Endothelial cell of hepatic sinusoid (primary cell): Measurements from ENCODE around the gene MAJIN.

ENCODE experiments used
- in situ Hi-C: cut with HindIII; loops from 2 replicates; pipeline ENCODE4 v1.10.0; 2017; ENCODE audit warnings: low sequenced_read_pairs

MAJIN gene

DNA sequence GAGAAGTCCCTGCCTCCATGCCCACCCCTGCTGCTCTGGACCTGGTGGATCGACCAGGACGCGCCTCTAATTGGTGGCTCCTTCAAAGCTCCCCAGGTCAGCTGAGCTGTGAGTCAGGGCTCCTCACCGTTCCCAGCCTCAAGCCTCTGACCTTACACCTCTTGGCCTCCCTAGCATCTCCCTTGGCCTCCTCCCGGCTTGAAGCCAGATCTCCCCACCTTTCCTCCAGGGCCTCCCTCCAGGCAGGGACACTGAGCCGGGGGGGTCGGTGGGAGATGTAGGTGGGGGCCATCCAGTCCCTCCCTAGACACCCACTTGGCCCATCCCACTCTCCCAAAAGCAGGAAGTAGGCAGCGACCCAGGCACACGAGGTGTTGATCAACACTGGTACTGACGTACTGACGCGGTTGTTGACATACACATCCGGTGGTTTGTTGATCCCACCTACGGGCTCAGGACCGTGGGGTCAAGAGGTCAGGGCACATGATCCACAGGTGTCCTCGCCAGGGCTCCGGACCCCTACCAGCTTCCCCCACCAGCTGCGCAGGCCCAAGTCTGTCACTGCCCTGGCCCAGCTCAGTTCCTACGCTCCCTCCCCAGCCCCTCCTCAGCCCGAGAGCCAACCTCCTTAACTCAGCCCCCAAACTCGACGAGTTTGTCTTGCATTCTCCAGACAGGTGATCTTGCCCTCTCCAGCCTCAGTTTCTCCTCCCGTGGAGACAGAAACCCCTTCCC, 55.7 kb downstream of the MAJIN start:
- in situ Hi-C loops = no loop called here

DNA sequence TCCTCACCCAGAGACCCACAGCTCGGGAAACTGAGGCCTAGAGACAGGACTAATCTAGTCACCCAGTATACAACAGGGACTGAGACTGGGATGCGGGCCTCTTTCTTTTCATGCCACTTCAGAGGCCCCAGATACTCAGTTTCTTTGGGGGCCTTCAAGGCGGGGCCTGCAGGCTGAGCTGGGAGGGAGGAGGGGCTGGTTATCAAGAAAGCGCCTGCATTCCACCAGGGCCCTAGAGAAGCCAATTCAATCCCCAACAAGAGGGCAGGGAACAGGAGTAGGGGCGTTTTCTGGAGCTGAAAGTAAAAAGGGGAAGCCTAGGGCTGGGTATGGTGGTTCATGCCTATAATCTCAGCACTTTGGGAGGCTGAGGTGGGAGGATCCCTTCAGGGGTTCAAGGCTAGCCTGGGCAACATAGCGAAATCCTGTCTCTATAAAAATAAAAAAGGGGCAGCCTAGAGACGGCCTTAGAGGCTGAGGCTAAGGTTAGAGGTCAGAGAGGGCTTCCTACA, 56.5 kb downstream of the MAJIN start:
- in situ Hi-C loops = no loop called here

GRCh38 chr11:64914123-64914522, 57.8 kb downstream of the MAJIN start:
- in situ Hi-C loops = no loop called here

DNA sequence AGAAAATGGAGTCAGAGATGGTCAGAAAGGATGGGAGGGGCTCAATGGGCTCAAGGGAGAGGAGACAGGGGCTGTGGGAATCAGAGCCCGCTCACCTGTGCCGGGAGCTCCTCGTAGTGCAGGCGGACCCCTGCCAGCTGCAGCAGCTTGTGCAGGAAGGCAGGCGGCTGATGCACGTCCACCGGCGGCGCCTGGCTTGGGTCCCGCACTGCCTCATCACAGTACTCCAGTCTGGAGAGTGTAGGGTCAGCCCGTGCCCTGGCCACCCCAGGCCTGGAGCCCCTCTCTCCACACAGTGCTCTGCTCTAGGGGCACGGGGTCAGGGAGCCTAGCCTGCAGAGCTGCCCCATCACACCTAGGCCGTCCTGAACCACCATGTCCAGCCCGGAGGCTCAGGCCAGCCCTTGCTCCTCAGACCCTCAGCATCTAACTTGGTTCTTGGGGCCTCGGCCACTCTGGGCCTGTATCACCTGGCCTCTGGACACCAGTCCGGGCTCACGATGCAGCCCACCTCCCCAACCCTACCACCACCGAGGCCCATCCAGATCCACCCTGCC, 58.7 kb downstream of the MAJIN start:
- in situ Hi-C loops = no loop called here

DNA sequence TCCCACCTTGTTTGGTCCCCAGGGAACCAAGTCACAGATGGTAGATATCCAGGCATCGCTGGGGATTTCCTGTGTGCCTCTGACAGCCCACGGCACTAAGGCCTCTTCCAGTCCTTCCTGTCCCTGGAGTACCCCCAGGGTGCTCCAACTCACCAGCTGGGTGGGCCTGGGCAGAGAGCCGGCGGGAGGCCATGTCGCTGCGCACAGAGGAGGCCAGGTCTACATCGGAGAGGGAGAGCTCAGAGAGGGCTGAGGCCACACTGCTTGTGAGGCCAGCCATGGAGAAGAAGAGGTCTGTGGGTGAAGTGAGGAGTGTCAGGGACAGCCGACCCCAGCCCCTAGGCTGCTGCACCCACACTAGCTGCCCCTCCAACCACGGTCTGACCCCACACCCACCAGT, 60.2 kb downstream of the MAJIN start:
- in situ Hi-C loops = no loop called here

DNA sequence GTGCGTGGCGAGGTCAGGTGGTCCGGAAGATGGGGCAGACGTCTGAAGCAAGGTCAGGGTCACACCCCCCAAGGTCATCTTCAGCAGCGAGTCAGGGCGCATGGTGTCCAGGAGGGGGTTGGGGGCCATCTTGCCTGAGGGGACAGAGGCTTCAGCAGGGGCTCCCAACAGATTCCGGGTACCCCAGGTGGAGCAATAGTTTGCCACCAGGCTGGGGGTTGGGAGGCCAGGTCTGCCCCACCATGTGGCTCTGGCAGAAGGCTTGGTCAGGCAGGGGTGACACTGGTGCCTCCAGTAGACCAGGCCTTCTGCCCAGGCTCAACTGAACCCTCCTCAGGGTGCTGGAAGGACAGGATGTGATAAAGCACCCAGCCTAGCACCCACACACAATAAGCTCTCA, 60.8 kb downstream of the MAJIN start:
- in situ Hi-C loops = no loop called here

DNA sequence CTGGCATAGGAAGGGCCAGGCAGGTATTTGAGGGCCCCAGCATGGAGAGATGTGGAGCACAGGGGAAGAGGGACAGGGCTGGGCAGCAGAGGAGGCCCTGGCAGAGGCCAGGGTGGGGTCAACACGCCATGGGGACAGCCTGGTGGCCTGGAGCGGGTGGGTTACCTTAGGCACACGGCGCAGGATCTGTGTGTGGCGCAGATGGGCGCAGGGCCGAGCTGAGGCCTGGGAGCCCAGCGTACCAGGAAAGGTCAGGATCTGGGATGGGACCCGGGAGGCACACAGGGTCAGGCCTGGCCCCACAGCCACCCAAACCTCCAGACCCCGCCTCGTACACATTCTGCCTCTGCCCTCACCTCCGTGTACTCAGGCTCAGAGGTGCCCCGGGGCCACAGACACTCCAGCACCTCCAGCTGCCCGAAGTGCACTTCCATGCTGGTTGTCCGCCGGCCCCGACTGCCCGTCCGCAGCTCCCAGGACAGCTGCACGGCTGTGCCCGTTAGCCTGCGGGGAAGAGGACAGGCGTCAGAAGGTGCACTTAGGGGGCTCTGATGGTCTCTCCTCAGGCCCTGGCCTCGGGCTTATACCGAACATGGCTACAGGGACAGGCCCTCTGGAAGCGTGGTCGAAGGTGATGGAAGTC, 61.3 kb downstream of the MAJIN start:
- in situ Hi-C loops = no loop called here

DNA sequence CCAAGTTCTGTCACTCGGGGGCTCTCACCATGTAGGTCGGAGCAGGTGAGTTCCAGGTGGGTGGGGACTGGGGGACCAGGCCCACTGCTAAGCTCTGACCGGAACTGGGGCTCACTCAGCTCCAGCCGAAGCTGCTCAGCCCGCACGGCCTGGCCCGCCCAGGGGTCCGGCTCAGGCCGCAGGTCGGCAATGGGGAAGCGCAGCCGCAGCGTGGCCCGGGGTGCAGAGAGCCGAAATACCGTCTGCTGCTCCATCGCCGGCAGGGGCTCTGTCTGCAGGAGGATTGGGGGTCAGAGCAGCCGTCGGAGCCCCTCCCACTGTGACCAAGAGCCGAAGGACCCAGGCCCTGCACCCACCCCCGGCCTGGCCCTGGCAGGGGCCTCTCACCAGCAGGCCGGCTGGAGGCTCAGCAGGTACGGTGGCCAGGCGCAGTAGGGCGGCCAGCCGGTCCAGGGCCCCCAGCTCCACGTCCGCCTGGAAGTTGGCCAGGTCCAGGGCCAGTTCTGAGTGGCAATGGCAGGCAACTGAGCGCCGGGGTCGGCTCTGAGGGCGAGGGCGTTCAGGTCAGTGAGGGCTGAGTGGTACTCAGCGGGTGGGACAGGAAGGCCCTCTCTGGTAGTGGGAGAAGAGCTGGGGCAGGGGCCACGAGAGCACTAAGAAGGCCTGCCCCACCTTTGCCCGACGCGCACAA, 62.1 kb downstream of the MAJIN start:
- in situ Hi-C loops = no loop called here

- in situ Hi-C loops = no loop called here
Observed at GRCh38 chr11:64908766-64909165, 63.1 kb downstream of the MAJIN start.

DNA sequence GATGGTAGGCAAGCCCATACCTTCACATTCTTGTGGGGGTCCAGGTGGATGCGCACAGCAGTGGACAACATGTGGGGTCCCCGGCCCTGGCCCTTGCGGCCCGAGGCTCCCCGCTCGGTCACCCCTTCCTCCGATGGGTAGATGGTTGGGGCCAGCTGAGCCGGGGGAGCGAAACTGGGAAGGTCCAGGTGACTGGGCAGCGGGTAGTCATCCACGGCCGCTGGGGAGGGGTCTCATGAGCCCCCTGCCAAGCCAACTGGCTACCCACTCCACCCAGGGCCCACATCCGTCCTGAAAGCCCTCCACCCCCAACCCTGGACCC, 65.6 kb downstream of the MAJIN start:
- in situ Hi-C loops = no loop called here

- in situ Hi-C loops = no loop called here
Observed at GRCh38 chr11:64905516-64906313, 66.2 kb downstream of the MAJIN start.

DNA sequence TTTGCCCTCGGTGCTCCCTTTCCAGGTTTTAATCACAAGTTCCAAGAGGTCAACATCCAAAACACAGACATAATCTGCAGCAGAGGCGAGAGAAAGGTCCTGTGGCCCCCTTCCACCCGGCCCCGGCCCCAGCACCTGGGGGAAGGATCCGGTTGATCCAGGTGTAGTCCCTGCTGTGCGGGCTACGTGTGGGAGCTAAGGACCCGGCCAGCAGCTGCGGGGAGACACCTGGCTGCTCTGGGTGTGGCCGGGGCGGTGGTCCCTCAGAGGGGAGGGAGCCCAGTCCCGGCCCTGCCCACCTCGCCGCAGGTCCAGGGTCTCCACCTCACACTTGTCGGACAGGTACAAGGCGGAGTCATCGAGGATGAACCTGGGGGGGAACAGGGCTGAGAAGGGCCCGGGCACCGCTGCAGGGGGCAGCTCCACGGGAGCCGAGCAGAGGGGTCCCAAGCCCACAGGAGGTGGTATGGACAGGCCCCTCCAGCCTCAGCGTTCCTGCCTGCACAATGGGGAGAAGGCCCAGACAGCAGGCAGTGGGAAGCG, 68.5 kb downstream of the MAJIN start:
- in situ Hi-C loops = no loop called here

- in situ Hi-C loops = no loop called here
Observed at GRCh38 chr11:64902102-64902900, 69.6 kb downstream of the MAJIN start.

DNA sequence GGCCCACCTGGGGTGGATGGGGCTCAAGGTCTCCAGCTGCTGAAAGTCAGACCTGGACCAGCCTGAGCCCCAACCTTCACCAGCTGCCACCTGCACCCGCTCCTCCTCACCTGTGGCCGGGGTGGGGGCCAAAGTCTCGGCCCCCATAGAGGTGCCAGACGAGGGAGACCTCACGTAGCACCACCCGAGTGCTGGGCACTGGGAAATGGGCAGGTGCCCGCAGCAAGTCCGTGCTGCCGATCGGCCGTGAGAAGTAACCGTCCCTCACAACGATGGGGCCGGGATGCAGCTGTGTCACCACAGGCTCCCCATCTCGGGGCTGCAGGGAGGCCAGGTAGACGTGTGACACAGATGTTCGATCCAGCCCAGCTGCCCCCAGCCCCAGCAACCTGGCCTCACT, 71.1 kb downstream of the MAJIN start:
- in situ Hi-C loops = no loop called here

DNA sequence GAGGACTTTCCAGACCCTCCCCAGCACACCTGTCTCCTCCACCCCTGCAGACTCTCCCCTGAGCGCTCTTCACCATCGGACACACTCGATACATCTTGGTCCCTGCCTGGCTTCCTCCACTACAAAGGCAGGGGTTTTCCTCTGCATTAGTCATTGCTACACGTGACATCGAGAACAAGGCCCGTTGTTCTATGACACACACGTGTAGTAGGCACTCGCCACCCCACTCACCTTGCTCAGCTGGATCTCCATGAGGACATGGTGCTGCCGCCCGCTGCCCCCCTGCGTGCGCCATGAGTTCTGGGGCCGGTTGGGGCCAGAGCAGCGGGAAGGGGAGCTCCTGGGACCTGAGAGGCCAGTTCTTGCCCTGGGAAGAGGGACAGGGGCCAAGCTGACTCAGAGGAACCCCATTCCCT, 71.6 kb downstream of the MAJIN start:
- in situ Hi-C loops = no loop called here

GRCh38 chr11:64898541-64898940, 73.4 kb downstream of the MAJIN start:
- in situ Hi-C loops = no loop called here

DNA sequence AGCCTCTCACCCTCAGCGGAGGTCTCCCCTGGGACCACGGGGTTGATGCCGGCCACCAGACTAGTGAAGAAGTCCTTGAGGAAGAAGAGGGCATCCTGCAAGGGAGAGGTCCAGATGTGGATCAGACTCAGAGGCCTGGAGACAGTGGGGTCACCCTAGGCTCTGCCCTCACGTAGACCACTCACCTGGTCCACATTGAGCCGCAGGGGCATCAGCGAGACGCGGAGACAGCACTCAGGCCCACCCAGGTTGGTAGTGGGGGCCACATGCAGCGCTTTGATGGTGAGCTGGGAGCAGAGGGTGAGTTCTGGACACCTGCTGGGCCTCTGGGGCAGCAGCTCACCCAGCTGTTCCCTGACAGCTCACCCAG, 73.8 kb downstream of the MAJIN start:
- in situ Hi-C loops = no loop called here

DNA sequence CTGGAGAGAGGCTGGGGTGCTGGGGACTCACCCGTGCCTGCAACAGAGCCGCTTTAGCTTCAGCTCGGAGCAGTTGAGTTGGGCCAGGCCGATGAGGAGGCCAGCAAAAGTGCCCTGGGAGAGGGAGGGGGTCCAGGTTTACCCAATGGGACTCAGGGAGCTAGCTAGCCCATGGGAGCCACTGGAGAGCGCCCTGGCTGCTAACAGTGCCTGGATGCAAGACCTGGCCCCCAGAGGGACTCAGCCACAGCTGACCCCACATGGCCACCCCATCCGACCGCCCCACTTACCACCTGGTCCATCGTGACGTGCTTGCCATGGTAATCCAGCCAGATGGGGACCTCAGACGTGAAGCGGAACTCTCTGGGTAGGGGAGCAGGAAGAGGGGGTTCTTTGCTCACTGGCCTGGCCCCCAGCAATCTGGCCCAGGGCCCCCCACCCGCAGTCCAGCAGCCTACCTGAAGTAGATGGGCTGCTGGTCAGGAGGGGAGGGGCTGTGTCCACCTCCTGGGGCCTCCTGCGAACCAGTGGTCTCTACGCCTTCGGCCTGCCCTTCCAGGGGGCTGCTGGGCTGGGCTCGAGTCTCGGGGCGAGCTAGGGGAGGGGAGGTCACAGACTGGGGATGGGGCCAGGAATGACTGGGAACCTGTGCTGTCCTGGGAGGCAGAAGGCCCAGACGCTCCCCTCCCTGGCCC, 74.4 kb downstream of the MAJIN start:
- in situ Hi-C loops = no loop called here

DNA sequence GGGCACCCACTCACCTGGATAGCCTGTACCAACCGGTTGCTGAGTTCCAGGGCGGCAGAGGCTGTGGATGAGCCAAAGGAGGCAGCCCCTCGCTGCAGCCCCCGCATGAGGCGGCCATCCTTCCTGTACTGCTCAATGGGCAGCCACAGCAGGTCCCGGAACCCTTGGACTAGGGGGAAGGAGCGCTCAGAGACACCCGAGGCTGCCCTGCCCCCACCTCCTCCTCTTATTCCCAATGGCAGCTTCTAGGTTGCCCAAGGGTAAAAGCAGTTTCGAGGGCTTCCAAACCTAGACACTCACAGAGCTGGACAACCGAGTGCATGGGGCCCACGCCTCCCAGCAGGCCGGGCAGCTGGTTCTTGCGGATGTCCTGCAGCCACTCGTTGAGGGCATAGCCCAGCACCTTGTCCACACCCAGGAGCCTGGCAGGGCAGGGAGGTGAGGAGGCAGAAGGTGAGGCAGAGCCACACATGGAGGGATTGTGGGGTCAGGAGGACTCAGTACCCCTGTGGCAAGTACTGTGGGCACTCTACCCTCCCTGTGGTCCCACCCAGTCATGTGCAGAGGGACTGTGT, 75.4 kb downstream of the MAJIN start:
- in situ Hi-C loops = no loop called here
